HG03520 (cell line): ENCODE results near the gene TBCCD1.
"Not testable (repeated sequence)": the region's sequence is repeated elsewhere in the genome, so short reads cannot be mapped to it uniquely, and the experiment has no call there.

Experiments
- ATAC-seq: cut with Tn5 transposase; IDR thresholded peaks from one replicate; pipeline ENCODE4 v1.9.1; 2021; ENCODE audit warnings: mild to moderate bottlenecking, moderate library complexity; ENCODE audit not compliant: unreplicated experiment

Gene TBCCD1

DNA sequence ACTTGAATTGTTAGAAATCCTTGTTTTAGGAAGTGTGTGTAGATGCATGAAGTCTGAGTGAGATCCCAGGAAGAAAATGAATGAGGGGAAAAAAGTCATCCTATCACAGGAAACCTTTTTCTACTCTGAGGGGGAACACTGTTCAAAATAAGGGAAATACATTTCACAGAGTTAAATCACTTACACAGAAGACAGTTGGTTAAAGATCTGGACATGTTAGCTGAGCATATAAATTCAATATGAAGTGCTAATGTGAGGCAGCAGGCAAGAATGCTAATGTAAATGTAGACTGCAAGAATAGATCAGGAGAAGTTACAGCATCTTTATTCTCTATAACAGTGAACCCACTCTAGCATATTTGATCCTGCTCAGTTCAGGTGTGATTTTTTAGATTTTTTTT is 2.6 kb downstream of the TBCCD1 start:
- no peak for ATAC-seq

DNA sequence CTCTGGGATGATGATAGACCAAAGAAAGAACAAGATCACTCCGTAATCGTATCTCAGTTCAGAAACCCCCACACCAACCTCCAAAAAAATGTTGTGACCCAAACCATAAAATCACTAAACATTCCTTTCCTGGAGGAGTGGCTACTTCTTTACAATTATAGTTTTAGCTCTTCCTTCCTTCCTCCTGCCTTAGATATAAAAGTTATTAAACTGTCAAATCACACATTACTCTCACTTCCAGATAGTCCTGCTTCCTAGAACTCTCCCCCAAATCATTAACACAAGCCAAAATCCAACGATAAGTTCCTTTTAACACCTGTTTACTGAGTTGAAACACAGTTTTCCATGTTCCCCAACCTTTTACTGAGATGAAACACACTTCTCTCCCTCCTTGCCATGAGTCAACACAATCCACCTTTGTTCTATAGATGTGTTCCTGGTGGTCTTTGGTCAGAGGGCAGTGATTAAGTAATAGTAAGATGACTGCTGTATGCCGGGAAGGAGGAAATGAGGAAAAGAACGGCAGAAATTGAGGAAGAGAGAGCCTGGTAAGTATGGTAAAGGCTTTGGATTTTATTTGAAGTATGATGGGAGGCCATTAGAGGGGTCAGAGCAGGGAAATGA is 14.6 kb downstream of the TBCCD1 start:
- no peak for ATAC-seq

DNA sequence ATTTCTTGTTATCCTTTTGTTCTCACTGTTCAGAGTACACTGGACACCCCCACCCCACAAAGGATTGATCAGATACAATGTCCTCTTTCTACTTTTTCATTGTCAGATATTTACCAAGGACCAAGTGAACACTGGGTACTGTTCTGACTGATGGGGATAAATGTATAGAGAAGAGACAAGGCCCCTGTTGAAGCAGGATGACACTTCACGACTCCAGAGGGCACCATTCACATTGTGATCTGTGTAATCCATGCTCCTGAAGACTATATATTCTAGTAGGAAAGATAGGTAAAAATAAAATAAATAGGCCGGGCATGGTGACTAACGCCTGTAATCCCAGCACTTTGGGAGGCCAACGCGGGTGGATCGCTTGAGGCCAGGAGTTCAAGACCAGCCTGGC is 15.8 kb downstream of the TBCCD1 start:
- ATAC-seq, result no peak

GRCh38 chr3:186549497-186549896 is 17.6 kb downstream of the TBCCD1 start:
- ATAC-seq, result no peak

DNA sequence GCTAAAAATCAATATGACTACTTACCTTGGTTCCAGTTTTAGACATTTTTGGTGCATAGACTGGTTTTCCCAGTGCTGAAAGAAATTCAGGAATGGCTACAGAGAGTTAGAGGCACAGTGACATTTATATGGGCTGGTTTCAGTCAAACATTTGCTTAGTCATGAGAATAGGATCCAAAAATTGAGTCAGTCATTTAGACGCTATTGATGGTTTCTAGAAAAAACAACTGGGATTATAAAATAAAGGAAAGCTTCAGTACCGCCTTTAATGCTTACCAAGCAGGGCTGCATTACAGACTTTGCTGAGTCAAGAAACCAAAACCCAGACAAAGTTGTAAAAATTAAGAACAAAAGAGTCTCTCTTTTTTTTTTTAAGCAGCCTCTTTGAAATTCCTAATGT is 22.9 kb downstream of the TBCCD1 start, which contains the start of gene CRYGS:
TSS of gene CRYGS (minus strand) at position 100 of the 400 bp plus-strand sequence. CDS start at position 46, 54 bp downstream.
- no peak for ATAC-seq

- ATAC-seq, result no peak
These were observed 26.3 kb downstream of the TBCCD1 start for GRCh38 chr3:186540835-186541226.

GRCh38 chr3:186540221-186540834 is 26.8 kb downstream of the TBCCD1 start:
- peak; percentile 67 for ATAC-seq

- ATAC-seq, result no peak
These were observed 28.4 kb downstream of the TBCCD1 start for GRCh38 chr3:186538779-186539178.

DNA sequence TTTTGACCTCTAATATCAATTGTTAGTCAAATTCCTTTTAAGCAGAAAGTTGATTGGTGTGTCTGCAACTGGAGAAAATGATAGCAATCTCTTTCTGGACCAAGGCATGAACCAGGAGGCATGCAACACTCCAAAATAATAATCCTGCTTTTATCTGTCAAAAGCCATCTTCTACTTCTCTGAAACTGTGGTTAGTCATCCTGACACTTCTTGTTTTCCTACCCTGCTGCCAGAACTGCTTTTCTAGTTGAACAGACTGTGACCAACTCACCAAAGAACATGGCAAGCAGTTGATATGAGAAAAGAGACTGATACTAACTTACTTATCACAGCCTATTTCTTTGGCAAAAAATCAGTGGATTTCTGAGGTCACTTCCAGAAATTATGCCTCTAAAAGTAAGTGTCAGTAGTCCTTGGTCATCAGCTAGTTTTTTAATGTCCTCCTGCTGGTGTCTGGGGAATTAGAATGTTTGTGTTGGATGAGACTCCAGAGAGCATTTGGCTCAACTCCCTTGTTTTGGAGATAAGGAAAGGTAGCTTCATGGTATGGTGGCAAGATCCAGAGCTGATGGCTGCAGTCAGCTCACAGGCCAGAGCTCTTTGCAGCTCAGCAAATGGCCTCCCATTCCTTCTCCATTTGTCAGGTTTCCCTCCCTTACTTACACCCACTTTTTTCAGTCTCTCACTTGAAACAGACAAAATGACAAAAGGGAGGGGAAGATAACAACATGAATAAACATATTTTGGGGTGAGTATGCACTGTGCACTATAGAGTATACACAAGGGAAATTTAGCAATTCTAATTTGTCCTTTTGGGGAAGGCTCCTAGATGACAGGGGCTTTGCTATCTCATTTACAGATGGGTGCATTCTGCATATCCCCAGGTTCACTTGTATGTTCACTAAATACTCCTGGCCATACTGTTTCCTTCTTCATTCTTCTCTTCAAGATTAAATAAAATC is 30.0 kb downstream of the TBCCD1 start:
- ATAC-seq, result no peak

DNA sequence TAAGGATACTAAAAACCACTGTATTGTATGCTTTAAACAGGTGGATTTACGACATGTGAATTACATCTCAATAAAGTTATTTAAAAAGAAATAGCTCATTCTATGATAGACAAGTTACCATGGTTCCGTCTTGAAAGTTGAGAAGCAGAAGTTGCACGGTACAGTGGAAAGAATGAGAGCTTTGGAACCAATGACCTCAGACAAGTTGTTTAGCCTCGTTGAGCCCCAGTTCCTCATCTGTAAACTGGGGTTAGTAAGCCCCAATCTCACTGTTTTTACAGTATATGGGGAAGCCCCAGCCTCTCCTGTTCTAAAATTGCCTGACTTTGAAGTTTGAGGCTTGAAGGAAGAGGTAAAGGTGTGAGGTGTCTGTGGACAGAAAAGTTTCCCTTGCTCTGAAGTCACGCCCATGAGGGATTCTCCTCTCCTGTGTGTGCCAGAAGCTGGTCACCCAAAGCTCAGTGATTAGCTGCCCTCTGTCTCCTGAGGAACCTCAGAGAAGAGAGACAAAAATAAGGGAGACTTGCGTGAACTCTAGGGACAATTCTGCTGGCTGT is 32.9 kb downstream of the TBCCD1 start:
- peak; percentile 83 for ATAC-seq

DNA sequence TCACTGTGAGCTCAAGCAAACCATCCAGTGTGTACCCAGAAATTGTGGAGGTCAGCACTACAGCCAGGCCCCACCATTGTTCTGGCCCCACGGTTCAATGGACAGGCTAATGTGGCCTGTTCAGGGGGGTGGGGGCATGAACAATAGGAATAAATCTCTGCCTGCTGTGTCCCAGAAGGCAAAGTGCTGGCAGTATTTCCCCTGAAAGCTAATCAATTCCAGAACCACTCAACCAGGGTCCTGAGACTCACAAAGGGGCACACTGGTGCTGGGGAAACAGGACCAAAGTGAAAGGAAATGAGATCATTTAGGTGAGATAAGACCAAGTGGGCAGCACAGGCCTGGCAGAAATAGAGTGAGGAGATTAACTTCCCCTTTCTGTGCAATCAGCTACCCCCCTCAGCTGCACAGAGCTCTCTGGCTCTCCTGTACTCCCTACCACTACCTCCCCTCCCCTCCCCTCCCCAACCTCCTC is 34.5 kb downstream of the TBCCD1 start:
- peak; percentile 44 for ATAC-seq

GRCh38 chr3:186531694-186532093 is 35.4 kb downstream of the TBCCD1 start:
- ATAC-seq, result not testable (repeated sequence)

DNA sequence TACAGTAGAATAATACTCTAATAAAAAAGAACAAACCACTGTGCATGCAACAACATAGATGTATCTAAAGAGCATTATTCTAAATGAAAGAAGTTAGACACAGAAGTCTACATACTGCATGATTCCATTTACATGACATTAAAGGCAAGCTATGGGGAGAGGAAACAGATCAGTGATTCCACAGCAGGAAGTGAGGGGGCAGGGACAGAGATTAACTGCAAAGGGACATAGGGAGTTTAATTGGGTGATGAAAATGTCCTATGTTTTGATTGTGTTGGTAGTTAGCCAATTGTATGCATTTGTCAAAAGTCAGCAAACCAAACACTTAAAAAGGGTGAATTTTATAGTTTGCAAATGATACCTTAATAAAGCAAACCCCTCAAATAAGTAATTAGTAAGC is 36.7 kb downstream of the TBCCD1 start:
- no peak for ATAC-seq

DNA sequence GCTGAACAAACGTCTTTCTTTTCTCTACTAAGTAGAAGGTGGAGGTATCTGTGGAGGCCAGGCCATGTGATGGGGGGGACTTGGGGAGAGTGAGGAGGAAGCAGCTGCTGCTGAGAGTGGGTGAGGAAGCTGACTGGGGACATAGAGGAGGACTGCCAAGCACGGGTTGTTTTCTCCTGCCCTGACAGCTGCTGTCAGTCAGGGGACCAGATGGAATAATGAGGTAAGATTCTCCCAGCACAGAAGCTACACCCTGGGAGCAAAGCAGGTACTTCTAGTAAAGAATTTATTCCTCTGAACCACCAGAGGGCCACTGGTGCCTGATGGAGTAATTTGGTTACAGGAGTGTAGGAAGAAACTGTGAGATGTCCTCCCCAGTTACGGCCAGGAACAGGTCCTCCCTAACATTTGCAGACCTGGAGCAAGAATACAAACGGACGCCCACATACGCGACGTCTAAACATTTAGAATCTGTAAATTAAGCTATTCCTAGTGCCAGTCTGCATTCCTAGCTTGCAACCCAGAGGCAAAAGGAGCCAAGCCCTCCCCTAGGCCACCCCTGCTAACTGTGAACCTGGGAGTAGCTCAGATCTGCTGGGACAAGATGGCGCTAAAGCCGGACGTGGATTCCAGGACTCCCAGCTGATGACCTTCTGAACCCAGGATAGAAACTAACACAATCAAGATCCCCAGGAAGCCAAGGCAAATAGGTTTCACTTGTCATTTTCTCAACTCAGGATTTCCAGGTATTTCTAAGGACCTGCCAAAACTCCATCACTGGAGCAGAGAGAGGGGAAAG is 37.7 kb downstream of the TBCCD1 start:
- no peak for ATAC-seq

- peak; percentile 37 for ATAC-seq
These were observed 40.9 kb downstream of the TBCCD1 start for GRCh38 chr3:186526256-186526606.

DNA sequence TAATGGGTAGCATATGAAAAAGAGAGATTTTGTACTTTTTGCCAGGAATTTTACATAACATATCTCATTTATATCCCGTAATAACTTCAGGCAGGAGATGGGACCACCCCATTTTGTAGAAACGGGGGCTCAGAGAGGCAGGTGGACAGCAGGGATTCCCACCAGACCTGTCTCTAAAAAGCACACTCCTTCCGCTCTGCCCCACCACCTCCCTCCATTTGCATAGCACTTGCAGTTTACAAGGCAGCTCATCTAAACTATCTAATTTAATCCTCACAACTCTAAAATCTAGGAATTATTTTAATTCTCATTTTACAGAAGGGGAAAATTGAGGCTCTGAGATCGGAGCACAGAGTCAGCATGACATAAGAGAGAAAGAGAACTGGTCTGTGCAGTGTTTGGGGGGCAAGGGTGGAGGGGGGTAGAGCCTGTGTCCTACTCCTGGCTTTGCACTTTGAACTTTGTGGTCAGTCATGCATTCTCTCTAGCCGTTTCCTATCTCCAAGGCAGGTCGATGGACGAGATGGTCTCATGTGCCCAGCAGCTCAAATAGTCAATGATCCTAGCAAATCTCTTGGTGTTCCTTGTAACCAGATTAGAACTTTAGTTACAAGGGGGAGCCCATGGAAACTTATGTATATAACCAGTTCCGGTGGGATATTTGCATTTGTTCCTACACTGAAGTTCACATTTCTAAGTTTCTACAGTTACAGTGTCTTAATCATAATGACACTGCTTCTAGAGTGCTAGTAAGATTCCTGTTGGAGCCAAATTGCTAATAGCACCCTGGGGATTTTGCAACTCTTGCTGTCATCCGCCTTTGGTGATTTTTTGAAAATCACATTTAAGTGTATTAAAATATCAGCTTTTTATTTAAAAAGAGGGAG is 41.5 kb downstream of the TBCCD1 start:
- no peak for ATAC-seq

GRCh38 chr3:186524616-186525015 is 42.5 kb downstream of the TBCCD1 start:
- no peak for ATAC-seq

DNA sequence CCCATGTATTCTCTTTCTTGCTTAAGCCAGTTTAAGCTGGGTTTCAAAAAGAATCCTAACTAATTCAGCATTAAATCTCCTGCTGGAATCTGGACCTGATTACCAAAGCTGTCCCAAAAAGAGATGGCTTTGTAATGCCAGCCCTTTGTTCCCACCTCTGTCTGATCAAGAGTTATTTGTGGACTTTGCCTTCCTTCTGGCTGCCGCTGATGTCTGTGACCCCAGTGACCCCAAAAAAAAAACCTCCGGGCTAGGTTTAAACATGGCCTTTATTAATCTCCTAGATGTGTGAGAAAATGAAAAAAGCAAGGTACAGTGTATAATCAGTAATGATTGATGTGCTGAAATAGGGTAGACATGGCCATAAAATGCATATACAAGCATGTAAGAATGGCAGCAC is 43.7 kb downstream of the TBCCD1 start:
- no peak for ATAC-seq

DNA sequence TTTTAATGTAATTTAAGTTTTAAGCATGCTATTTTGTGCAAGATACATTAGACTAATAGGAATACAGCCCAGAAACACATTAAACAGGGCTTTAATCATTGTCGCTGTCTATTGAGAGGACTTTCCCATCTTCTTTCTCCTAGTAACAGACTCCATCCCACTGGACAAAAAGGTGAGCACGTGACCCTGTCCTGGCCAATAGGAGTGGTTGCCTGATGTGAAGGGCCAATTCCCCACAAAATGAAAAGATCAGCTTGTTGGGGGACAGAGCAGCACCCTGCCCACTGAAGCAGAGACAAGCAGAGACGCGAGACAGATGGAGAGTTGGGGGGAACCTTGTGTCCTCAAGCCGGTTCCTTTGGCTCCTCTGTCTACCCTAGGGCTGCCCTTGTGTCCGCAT is 44.1 kb downstream of the TBCCD1 start:
- no peak for ATAC-seq
